Stimulated activated CD8-positive, alpha-beta memory T cell treated with anti-CD3 and anti-CD28 coated beads, Interleukin-4, amount 100 ng/mL, for 4 hours (primary cell): Measurements from ENCODE around the gene IL4R.
"Not testable (repeated sequence)": the region's sequence is repeated elsewhere in the genome, so short reads cannot be mapped to it uniquely, and the experiment has no call there.

Experiments used
- DNase-seq, 2 donors: peaks; one replicate each; pipeline ENCODE4 v3.0.0-alpha.2; 2020; ENCODE audit warnings: low read depth in 2 of 2, low spot score in 1 of 2

The IL4R gene

DNA sequence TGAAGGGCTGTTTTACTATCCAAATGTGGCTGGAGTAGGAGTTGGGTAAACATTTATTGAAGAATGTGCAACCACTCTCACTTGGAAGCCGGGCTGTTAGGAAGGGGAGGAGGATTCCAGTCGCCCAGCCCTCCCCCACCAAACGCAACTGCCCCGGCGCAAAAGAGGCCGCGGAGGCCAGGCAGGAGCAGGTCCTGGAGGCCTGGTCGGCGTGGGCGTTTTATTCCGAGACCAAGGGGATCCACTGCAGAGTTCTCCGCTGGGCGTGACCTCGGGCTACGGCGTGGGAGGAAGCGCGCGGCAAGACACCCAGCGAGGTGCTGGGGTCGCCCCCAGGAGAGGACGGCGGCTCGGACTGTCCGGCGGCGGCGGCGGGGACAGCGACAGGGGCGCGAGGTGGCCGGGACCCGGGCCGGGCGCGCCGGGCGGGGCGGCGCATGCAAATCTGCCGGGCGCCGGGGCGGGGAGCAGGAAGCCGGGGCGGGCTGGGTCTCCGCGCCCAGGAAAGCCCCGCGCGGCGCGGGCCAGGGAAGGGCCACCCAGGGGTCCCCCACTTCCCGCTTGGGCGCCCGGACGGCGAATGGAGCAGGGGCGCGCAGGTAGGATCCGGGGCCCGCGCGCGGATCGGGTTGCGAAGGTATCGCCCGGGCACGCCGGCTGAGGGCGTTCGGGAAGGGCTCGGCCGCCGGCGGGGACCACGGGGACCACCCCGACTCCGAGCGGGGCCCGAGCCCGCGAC, at the start of gene IL4R:
Gene IL4R (plus strand): TSS at position 553 of the 739 bp plus-strand sequence. CDS start 26,230 bp downstream, outside the sequence.
- peak; percentile 27 to 40 for DNase-seq

DNA sequence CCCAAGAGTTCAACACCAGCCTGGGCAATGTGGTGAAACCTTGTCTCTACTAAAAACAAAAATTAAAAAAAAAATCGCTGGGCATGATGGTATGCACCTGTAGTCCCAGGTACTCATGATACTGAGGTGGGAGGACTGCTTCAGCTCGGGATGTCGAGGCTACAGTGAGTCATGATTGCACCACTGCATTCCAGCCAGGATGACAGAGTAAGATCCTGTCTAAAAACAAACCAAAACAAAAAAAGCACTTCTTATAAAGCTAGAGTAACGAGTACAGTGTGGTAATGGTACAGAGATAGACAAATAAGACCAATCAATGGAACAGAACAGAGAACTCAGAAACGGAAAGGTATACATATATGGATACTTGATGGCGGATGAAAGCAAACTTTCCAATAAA, 49.6 kb upstream of the IL4R start:
- DNase-seq: no peak

DNA sequence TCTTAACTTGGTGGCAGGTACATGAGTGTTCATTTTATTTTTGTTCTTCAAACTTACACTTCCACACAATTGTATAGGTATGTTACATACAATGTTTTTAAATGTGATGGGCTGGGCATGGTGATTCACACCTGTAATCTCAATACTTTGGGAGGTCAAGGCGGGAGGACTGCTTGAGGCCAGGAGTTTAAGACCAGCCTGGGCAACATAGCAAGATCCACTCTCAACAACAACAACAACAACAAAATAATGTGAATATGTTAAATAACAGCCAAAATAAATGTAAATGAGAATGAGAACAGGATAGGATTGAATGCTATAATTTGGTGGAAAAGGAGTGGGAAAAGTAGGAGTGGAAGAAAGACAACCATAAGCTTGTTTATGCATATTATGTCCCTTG, 47.8 kb upstream of the IL4R start:
- DNase-seq: no peak

DNA sequence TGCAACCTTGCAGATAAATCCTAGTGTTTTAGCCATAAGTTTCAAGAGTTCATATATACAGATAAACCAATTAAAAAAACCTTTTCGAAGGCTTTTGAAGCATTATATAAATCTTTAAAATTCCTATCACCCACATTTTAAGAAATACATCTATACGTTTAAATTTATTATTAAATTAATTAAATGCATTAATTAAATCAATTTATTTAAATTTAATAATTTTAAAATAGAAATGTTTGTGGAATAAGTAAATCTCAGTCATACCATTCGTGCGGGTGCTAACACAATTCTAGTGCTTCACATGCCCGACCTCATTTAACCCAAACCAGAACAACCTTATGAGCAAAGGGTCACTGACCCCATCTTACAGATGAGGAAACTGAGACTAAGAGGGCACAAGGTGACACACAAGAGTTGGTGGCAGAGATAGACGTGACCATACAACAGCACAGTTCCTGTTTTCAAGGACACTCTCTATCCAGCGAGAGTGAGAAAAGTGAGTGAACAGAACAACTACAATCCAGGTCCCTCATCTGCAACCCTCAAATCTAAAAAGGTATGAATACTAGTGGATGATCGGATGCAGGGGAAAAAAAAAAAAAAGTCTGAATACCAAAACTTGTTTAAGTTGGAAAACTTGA, 46.6 kb upstream of the IL4R start:
- no peak for DNase-seq

DNA sequence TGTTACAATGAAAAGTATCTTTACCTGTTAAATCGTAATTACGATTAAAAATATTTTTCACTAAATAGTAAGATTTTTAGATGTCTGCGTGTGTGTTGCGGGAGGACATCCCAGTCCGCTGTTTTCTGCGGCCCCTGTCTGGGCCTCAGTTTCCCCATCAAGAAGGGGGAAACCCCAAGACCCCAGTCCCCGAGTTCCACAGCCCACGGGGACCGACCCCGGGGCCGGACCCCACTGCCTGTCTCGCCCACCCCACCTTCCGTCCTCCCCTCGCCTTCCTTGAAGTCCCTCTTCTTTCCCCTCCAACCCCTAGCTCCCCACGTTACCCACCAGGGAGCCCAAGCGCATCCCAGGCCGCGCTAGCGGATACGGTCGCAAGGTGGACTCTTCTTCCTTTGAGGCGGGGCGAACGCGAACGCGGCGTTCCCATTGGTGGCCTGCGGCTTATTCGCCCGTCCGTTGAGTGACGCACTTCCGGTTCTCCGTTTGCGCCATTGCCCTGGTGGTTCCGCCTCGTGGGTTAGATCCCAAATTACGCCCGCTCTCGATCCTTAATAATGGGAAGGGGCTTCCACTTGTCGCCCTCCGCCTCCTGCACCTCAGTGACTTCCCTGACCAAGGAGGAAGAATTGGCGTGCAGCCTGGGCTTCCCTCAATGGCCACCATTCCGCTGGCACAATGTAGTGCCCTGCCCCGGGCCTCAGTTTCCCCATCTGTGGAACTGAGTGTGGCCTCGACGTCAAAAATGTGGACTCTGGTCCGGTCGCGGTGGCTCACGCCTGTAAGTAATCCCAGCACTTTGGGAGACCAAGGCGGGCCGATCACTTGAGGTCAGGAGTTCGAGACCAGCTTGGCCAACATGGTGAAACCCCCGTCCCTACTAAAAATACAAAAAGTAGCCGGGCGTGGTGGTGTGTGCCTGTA, 45.1 kb upstream of the IL4R start, which contains the start of gene NSMCE1:
Gene NSMCE1 (minus strand): TSS at position 397 of the 924 bp plus-strand sequence. CDS start 11,202 bp downstream, outside the sequence.
- peak; percentile 90 to 92 for DNase-seq

DNA sequence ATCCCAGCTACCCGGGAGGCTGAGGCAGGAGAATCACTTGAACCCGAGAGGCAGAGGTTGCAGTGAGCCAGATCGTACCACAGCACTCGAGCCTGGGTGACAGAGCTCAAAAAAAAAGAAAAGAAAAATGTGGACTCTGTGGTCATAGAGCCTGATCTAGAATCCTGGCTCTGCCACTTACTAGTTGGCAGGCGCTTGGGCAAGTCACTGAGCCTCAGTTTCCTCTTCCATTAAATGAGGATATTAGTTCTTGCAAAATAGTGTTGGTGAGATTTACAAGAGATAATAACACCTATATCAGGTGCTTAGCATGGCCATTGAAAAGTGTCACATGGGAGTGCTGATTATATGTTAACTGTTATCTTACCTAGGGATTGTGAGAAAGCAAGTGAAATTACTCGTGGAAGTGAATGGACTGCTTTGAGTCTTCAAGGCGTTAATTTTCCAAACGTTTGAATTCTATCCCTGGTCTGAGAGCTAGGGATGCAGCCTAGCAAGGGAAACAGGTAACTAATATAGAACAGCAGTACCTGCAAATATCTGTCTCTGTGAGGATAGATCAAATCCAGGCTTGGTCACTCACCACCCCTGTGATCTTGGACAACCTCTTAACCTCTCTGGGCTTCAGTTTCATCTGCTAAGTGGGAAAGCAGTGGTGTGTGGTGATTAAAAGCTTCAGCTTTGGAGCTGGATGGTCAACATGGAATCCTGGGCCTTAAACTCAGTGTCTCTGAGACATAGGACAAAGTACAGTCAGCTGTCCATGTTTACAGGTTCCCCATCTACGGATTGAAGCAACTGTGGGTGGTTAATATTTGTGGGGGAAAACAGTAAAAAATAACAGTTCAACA, 44.2 kb upstream of the IL4R start:
- no peak for DNase-seq

DNA sequence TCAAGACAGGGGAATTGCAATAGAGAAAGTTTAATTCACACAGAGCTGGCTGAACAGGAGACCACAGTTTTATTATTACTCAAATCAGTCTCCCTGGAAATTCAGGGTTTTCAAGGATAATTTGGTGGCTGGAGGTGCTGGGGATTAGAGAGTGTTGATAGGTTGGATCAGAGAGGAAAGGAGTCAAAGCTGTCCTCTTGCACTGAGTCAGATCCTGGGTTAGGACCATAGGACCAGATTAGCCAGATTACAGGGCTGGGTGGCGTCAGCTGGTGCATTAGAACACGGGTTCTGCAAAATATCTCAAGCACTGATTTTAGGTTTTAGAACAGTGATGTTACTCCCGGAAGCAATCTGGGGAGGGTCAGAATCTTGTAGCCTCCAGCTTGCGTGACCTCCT, 43.4 kb upstream of the IL4R start:
- no peak for DNase-seq

DNA sequence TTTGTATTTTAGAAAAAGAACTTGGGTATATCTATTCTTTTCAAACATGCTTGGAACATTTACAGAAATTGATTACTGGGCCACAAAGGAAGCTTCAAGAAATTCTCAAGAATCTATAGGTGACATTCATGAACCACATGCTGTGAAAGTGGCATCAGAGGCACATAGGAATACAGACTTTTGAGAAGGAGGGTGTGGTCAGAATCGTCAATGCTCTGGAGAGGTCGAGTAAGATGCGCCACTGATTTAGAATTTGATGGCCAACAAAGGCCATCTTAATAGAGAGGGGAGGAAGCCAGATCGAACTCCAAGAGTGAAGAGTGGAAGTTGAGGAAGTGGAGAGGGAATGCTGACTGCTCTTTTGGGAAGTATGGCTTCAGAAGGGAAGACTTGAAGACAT, 41.7 kb upstream of the IL4R start:
- DNase-seq: no peak

DNA sequence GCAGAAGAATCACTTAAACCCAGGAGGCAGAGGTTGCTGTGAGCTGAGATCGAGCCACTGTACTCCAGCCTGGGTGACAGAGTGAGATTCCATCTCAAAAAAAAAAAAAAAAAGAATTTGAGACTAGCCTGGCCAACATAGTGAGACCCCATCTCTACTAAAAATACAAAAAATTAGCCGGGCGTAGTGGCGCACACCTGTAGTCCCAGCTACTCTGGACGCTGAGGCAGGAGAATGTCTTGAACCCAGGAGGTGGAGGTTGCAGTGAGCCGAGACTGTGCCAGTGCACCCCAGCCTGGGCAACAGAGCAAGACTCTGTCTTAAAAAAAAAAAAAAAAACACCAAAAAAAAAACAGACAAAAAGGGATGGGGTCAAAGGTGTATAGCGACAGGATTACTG, 41.1 kb upstream of the IL4R start:
- not testable (repeated sequence) for DNase-seq

DNA sequence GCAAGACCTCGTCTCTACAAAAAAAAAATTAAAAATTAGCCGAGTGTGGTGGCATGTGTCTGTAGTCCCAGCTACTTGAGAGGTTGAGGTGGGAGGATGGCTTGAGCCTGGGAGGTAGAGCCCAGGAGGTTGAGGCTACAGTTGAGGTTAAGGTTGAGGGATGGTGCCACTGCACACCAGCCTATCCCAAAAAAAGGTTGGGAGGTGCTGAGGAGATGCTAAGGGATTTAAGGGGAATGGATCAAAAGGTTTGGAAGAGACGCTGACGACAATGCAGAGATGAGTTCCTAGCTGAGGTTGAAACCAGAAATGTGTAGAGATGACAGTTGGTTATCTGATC, 40.5 kb upstream of the IL4R start:
- DNase-seq: no peak

DNA sequence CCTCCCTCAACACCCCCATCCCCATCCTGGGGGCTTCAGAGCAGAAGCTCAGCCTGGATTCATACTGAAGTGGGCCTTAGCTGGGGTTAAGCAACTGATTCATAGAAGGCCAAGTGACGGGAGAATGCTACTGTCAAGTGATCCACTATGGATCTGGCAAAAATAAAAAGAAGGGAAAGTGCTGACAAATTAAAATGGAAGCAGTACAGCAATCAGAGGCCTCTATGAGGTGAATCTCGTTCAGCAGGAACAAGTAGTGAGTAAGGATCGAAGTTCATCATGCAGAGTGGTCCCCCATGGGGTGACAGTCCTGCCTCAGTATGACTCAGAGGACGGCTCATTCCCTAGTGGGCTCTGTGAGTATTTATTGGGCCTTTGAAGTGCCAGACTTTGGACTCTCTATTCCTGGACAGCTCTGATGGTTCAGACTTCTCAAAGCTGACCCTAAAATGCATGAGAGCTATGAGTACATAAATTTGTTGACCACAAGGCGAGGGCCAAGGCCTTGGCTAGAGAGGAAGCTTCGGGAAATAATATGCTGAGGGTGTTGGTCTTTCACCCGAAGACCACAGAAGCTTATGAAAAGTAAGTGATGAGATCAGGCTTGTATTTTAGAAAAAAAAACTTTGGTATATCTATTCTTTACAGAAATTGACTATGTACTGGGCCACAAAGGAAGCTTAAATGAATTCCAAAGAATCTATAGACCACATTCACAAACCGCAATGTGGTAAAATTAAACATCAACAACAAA, 39.9 kb upstream of the IL4R start:
- DNase-seq: no peak

DNA sequence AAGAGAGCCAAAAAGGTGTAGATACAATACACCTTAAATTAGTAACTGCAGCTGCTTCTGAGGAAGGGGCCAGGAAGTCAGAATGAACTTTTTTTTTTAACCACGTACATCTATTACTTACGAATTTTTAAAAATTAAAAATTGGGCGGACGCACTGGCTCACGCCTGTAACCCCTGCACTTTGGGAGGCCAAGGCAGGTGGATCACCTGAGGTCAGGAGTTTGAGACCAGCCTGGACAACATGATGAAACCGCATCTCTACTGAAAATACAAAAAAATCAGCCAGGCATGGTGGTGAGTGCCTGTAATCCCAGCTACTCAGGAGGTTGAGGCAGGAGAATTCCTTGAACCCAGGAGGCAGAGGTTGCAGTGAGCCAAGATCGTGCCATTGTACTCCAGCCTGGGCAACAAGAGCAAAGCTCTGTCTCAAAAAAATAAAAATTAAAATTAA, 39.3 kb upstream of the IL4R start:
- not testable (repeated sequence) for DNase-seq

DNA sequence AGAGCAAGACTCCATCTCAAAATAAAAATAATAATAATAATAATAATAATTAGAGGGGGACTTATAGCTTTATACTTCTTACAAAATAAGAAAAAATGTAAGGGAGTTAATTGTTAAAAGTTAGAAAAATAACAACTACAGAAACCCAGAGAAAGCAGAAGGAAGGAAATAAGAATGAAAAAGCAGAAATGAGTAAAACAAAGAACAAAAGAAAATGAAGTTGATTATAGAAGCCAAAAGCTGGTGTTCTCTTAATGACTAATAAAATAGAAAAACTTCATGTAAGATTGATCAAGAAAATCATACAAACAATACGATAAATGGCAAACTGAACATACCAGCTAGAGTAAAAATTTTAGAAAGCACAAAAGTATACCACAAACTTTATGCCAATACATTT, 38.4 kb upstream of the IL4R start:
- no peak for DNase-seq

DNA sequence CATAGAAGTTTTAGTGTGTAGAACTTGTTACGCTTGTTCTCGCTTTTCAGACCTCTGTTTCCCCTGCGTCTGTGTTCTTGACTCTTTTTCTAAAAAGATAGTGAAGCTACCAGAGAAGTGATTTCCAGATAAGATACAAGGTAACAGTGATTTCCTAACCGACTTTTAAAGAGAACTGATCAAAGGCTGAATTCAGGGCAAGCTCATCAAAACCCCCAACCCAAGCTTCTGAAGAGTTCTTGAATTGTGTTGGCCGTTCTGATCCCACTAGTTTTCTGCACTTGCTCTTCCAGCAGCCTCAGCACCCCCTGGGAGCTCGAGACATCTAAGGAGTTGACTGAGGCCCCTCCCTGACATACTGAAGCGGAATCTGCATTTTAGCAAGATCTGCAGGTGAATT, 32.5 kb upstream of the IL4R start:
- DNase-seq: no peak

DNA sequence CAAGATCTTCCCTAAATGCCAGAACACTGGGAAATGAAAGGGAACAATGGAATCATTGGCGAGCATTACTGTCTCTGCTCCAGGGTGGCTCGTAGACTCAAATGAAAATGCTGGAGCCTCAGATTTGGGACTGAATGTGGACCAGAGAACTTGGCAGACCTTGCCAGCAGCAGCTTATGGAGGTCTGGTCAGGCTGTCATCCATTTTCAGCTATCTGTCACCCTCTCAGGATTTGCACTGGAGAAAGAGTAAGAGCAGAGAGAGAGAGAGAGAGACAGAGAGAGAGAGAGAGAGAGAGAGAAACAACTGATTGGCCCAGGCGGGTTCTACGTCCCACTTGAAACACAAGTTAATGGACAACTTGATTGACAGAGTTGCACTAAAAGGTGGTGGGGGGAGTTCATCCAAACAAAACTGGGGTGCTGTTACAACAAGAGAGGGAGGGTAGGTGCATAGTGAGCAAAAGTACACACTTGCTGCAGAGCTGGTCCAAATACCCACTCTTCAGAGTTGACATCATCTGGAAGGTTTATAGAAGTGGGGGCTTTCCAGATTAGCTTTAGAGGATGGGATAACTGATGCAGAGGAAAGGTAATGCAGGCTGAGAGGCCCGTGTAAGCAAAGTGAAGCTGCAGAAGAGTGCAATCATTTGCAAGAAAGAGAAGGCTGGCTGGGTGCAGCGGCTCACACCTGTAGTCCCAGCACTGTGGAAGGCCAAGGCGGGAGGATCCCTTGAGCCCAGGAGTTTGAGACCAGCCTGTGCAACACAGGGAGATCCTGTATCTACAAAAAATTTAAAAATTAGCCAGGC, 28.7 kb upstream of the IL4R start:
- no peak for DNase-seq

DNA sequence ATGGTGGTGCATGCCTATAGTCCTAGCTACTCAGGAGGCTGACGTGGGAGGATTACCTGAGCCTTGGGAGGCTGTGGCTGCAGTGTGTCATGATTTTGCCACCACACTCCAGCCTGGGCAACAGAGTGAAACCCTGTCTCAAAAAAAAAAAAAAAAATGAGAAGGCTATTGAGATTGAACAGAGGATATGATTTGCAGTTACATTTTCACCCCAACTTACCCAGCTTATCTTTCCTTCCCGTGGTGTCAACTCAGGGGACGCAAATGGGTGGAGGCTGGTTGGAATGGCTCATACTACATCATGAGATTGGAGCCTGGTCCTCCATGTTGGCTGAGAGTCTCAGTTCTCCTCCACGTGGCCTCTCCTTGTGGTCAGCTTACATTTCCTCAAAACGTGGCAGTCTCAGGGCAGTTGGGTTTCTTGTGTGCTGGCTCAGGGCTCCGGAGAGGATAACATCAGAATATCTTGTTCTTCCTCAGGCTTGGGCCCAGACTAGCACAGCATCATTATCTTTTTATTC, 28.0 kb upstream of the IL4R start:
- no peak for DNase-seq

DNA sequence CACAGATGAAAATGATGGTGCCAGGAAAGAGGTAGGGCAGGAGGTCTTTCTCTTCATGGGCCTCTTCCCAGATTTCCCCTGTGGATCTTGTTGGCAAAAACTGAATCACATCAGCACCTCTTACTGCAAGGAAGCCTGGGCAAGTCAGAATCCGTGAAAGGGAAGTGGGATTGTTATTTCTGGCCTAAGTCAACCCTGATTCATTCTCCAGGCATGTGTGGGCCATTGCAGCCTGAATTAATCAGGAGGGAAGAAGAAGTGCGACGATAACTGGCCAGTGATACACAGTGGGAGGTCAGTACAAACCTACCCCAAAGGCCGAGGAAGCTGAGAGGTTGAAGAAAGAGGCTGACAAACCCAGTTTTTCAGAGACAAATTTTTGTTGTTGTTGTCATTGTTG, 27.3 kb upstream of the IL4R start:
- DNase-seq: no peak

DNA sequence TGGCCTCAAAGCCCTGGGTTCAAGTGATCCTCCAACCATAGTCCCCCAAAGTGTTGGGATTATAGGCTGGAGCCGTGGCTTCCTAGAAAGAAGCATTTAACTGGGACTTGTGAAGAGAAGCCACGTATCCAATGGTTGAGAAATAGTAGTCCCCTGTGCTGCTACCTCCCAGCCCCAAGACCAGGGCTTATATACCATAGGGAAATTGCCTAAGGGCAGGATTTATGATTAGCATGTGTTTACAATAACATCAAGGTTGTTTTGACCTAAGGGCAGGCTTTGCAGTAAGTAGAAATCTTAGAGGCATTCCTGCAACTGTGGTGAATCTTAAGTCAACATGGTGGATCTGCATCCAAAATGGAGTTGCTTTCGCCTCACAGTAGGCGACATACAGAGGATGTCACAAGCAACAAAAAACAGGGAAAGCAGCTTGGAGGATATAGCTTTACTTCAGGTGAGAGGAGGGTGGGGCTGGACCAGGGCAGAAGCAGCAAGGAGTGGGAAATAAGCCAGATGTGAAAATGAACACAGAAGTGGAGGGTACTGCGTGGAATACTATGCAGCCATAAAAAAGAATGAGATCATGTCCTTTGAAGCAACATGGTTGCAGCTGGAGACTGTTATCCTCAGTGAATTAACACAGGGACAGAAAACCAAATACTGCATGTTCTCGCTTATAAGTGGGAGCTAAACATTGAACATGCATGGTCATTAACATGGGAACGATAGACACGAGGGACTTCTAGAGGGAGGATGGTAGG, 26.5 kb upstream of the IL4R start:
- DNase-seq: no peak
